Measurements from ENCODE around the gene FAT1.

DNA sequence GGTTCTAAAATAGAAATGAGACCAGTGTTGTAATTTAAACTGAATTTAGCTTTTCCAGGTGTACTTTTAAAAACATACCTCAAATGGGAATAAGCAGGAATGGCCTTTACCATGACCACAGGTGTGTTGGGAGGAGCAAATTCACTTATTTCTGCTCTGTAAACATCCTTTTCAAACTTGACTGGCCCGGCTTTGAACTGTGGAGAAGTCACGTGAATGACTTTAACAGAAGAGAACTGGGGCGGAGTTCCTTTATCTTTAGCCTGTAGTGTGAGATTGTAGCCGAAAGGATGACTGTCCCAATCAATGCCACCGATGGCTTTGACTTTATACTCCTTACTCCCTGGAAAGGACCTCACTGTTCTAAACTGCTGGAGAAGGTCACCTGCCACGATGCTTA is 15.1 kb downstream of the FAT1 start:
- TF ChIP-seq, protein P1, sequence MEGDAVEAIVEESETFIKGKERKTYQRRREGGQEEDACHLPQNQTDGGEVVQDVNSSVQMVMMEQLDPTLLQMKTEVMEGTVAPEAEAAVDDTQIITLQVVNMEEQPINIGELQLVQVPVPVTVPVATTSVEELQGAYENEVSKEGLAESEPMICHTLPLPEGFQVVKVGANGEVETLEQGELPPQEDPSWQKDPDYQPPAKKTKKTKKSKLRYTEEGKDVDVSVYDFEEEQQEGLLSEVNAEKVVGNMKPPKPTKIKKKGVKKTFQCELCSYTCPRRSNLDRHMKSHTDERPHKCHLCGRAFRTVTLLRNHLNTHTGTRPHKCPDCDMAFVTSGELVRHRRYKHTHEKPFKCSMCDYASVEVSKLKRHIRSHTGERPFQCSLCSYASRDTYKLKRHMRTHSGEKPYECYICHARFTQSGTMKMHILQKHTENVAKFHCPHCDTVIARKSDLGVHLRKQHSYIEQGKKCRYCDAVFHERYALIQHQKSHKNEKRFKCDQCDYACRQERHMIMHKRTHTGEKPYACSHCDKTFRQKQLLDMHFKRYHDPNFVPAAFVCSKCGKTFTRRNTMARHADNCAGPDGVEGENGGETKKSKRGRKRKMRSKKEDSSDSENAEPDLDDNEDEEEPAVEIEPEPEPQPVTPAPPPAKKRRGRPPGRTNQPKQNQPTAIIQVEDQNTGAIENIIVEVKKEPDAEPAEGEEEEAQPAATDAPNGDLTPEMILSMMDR (IDR thresholded peaks at IDR 0.05; ENCODE audit: low read length): no peak
- TF ChIP-seq EZH2 (optimal IDR thresholded peaks at IDR 0.05; ENCODE audit: low read depth, low read length): no peak
